Nucleus accumbens (tissue), 56 donors: ENCODE results near the gene NOS1.
"Not testable (repeated sequence)": the region's sequence is repeated elsewhere in the genome, so short reads cannot be mapped to it uniquely, and the experiment has no call there.

Source experiments
- DNase-seq, 56 donors: peaks; one replicate each; lab custom pipeline; 2025; lab: John Stamatoyannopoulos, UW

Gene NOS1

DNA sequence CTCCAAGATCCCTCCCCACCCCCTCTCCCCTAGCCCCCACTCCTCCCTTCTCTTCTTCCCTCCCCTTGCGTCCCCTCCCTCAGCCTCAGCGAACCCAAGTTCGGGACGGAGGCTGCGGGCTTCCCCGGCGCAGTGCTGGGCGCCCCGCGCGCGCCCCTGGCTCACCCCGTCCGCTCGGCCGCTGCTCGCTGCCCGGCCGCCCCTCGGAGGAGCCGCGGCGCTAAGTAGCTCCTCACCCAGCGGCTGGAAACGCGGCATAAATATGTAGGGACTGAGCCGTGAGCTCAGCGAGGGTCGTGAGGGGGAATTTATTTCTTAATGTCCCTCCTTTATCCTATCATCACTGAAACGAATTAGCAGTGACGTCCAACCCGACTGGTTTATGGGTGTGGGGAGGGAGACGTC, at the start of gene NOS1:
Gene NOS1 (minus strand): TSS at position 280 of the 405 bp plus-strand sequence. CDS start 30,557 bp downstream, outside the sequence.
- DNase-seq: peak in 1 of 56 donors; percentile 11

DNA sequence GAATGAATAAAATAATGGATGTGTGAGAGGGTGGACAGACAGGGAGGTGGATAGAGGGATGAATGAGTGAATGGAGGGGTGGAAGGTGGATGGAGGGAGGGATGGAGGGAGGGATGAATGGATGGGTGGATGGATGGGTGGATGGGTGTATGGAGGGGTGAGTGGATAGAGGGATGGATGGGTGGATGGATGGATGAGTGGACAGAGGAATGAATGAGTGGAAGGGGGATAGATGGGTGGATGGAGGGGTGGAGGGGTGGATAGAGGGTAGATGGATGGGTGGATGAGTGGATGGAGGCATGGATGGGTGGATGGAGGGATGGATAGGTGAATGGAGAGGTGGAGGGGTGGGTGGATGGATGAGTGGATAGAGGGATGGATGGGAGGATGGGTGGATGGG, 47.9 kb upstream of the NOS1 start:
- no peak for DNase-seq

DNA sequence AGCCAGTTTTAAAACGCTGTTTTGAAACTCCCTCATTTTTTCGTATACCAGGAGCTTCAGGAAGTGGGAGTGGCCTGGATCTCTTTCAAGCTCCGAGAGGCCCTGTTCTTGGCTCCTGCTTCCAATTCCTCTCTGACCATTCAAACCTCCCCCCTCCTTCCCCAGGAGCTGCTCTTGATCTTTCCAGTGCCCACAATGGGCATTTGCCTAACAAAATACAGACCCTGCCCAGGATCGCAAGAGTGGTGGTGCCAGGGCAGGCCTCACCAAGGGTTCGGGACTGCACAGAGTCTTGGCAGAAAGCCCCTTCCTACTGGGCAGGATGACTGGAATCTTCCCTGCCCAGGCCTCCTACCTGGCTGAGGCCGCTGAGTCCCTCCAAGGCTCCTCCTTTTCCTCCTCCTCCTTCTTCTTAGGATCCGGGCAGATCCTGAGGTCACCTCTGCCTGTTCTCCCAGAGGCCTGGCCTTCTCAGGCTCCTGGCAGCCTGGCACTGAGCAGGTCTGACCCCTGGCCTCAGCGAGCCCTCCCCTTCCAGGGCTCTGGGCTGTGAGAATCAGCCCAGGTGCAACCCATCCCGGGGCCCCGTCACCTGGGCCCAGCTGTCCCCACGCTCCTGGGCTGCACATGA, 46.9 kb upstream of the NOS1 start:
- peak in 25 of 56 donors; percentile 2 to 43 (median 19) for DNase-seq

DNA sequence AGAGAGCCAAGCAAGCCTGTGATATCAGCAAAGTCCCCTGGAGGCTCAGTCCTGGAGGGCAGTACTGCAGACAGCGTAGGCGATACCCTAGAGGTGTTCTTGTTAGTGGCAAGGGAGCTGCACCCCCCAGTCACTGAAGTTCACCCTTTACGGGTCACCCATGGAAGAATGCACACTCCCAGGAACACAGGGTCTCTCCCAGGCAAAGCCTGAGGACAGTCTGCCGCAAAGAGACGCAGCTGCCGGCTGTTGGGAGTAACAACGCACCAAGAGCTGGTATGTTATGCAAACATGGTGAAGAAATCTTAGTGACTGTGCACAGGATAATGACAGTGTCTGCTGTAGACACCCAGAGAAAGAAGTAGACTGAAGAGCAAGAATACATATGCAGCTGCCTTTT, 43.5 kb upstream of the NOS1 start:
- no peak for DNase-seq

DNA sequence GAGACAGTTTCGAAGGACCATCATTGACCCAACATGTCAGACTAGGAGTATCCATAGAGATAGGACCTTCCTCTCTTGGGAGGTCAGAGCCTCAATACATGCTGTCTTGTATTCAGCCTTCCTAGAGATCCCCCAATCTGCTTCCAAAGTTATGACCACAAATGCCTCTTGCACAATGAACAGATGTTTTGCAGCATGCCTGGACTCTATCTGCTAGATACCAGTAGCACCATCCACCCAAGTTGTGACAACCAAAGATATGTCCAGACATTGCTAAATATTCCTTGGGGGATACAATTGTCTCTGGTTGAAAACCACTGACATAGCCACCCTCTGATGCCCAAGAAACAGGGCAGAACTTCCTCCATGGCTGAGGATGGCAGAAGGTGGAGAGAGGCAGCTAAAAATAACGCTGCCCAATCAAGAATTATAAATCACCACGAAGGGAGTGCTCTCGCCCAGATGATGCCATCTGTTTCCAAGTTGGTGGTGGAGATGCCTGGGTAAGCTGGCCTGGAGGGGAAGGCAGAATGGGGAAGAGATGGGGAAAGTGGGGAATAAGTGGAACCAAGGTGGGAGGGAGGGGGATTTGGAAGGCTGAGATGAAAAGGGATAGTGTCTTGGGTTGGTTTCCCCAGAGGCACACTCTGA, 42.9 kb upstream of the NOS1 start:
- no peak for DNase-seq

DNA sequence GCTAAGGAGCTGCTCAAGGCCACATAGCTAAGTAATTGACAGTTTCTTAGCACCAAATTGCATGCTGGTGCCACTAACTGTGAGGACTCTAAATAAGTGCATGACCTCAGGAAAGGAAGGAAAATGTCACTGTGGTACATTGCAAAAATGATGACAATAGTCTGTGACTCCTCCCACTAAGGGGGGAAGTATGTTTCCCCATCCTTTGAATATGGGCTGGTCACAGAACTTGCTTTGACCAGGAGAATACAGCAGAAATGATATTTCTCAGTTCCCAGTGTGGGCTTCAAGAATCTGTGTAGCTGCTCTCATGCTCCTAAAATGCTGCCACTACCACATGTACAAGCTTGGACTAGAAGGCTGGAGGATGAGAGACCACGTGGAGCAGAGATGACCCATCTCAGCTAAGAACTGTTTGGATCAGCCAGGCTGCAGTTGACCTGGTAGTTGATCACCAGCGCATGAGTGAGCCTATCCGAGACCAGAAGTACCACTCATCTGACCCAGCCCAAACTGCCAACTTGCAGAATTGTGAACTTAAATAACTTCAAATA, 42.2 kb upstream of the NOS1 start:
- DNase-seq: no peak

DNA sequence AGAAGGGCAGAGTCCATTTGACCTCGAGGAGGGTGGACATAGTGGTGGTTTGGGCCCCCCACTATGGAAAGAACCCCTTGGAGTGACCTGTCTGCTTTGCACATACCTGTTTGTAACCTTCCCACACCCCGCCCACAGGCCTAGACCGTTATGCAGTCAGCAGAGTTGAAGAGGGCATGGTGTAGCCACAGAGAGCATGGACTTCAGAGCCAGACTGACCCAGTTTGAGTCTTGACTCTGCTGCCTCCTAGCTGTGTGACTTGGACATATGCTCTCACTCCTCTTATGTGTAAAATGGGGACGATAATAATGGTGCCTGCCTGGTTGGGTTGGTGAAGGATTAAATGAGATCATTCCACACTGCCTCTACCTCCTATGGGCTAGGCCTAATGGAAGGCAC, 40.9 kb upstream of the NOS1 start:
- DNase-seq: no peak

DNA sequence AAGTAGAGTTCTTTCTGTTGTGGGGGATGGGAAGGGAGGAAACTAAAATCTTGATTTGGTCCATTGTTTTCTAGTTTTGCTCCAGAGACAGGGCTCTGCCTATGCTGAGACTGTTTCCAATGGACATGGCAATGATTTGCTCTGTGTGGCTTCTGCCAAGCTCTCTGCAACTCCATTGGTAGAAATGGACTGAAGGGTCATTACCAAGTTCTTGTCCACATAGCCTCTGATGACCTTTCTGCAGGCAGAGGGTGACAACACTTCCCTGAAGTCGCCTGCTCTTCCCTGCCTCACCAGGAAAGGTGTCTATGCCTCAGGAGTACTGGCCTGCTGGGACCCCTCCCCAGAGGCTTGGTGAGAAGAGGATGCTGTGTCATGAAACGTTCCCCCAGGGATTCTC, 39.5 kb upstream of the NOS1 start:
- DNase-seq: no peak

DNA sequence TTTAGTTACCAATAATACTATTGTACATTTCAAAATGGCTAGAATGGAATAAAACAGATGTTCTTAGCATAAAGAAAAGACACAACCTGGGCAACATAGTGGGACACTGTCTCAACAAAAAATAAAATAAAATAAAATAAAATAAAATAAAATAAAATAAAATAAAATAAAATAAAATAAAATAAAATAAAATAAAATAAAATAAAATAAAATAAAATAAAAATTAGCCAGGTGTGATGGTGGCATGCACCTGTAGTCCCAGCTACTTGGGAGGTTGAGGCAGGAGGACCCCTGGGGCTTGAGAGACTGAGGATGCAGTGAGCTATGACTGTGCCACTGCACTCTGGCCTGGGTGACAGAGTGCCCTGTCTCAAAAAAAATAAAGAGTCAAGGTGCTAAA, 37.1 kb upstream of the NOS1 start:
- not testable (repeated sequence) for DNase-seq

DNA sequence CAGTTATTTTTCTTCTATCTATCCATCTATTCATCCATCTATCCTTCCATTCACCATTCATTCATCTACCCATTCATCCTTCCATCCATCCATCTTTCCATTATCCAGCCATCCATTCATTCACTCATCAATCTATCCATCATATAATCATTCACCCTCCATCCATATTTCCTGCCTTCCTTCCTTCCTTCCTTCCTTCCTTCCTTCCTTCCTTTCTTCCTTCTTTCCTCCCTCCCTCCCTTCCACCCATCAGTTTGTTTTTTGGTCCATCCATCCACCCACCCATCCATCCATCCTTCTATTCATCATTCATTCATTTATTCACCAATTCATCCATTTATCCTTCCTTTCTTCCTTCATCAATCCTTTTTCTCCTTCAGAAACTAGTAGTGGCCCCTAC, 34.3 kb upstream of the NOS1 start:
- DNase-seq: no peak

DNA sequence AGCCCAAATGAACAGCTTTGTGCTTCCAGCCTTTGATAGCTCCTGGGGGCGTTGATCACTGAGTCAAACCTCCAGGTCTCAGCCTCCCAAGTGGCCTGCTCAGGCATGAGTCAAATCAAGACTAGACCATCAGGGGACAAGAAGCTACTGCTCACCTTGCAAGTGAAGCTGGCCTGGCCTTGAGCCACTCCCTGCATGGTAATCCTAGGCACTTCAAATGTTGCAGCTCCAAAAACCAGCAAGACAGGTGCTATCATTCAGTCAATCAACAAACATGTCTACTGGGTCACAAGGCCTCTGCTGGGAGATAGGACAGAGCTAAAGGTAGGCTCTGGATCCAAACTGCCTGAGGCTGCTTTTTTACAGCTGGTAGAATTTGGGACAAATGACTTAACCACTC, 33.1 kb upstream of the NOS1 start:
- DNase-seq: peak in 2 of 56 donors; percentile 2 to 10

DNA sequence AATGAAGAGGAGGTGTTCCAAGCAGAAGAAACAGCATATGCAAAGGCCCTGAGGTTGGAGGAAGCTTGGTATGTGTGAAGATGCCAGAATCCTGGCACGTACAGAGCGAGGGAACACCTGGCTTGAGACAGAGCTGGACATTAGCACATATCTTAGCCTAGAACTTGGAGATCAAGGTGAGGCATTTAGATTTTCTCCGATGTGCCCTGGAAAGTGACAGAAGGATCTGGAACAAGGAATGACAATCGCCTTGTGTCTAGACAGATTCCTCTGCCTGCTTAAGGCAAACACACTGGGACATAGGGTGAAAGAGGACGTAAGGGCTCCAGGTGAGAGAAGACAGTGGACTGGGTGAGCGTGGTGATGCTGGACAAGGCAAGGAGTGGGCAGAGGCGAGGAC, 32.2 kb upstream of the NOS1 start:
- peak in 1 of 56 donors; percentile 1 for DNase-seq

DNA sequence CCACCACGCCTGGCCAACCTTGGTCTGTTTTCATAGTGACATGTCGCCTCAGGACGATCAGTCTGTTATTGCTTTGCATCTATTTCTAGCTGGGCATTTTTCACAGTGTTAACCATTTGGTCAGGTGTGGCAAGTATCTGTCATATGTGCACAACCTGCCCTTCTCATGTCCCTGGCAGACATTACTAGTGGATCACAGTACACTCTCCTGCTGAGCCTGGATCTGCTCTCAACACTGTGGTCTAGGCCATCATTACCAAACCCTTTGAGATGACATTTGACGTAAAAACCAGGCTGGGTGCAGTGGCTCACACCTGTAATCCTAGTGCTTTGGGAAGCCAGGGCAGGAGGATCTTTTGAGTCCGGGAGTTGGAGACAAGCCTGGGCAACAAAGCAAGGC, 29.4 kb upstream of the NOS1 start:
- DNase-seq: no peak

DNA sequence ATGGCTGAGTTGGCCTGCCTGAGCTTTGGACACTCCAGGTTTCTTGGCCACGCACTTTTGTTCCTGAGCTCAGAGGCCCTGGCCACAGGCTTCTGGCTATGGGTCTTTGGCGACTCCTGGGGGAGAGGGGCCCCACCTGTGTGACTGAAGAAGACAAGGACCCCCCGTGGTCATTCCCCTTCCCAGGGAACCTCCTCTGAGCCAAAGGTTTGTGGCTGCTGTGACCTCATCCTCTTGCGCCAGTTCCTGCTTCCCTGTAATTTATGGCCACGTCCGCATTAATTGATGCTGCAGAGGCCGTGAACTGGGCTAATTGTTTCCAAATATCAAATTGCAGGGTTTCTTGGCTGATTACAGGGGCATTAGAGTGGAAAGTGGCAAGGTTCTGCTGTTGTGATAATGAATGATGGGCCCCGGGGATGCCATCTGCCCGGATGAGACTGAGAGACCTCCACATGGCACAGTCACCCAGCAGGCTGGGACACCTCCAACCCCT, 27.6 kb upstream of the NOS1 start:
- no peak for DNase-seq

DNA sequence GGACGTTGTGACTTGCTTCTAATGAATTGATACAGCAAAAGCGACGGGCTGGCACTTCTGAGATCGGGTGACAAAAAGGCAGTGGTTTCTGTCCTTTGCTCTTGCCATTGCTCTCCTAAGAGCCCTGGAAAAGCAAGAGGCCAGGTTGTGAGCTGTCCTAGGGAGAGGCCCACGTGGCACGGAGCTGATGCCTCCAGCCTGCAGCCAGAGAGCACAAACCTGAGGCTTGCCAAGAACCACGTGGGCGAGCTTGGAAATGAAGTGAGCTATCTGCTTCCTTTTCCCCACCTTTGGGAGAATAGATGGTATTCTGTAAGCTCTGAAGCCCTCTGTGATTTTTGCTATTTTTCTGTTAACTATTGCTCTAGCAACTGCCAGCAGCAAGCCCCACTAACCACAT, 26.4 kb upstream of the NOS1 start:
- peak in 2 of 56 donors; percentile 5 to 7 for DNase-seq

DNA sequence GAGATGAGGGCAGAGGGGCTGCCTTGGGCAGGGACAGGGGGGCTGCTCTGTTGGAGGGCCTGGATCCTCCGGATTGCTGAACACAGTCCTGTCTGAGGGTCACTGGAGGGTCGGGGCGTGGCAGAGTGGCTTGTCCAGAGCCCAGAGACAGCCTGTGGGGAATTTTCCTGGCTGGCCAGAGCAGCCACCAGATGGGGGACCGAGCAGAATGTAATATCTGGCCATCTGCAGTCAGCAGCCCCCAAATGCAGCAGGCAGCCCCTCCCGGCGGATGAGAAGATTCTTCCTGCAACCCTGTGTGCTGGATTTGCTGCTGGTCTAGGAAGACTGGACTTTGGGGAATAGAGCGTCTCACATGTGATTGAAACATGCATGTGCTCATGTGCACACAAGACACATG, 23.3 kb upstream of the NOS1 start:
- DNase-seq: no peak

DNA sequence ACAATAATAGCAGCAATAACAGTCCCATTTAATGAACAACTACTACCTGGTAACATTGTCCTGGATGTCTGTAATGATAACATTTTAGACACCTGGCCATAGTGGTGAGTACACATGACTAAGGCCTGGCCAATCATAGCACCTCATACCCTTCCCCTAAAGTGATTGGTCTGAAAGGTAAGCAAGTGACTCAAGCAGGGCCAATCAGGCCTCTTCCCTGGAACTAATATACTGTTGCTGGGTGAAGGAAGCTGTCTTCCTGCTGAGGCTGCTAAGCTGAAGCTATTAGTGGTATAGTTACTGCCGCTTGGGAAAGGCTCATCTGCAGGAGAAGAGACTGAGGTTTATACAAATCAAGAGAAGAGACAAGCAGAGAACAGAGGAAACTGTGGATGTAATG, 18.7 kb upstream of the NOS1 start:
- no peak for DNase-seq

DNA sequence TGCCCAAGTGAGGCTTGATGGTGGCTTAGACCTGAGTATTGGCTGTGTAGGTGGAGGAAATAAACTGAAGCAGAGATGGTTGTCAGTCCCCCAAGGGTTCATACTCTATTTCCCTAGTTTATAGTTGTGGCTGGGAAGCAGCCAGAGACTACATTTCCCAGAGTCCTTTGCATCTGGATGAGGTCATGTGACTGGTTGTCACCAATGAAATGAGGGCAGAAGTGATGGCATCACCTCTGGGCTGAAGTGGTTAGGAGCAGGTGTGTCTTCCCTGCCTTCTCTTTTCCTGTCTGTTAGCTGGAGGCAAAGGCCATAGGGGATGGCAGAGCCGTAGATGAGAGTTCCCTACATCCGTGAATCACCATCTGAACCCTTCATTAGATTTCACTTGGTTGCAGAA, 16.3 kb upstream of the NOS1 start:
- DNase-seq: no peak

DNA sequence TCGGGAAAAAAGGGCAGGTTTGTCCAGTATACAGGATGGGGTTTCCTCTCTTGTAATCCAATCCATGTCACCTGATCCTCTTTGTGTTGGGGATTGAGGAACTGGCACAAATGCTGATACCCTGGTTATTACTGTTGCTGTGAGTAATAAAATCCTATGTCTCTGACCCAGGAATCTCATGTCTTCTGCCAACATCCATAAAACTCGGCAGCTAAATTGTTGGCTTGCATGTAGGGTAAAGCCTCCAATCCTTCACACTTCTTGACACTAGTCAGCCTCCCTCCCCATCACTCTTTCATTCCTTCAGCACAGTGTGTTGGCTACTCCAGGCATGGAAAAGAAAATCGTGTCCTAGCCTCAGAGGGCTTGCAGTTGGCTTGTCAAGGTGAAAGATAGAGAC, 9.2 kb upstream of the NOS1 start:
- no peak for DNase-seq

DNA sequence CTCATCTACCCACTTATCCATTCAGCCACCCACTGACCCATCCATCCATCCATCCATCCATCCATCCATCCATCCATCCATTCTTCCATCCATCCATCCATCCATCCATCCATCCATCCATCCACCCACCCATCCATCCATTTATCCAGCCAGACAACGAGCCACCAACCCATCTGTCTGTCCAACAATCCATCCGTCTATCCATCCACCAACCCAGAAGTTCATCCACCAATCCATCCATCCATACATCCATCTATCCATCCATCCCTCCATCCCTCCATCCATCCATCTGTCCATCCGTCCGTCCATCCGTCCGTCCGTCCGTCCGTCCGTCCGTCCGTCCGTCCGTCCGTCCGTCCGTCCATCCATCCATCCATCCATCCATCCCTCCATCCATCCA, 8.6 kb upstream of the NOS1 start:
- not testable (repeated sequence) for DNase-seq

DNA sequence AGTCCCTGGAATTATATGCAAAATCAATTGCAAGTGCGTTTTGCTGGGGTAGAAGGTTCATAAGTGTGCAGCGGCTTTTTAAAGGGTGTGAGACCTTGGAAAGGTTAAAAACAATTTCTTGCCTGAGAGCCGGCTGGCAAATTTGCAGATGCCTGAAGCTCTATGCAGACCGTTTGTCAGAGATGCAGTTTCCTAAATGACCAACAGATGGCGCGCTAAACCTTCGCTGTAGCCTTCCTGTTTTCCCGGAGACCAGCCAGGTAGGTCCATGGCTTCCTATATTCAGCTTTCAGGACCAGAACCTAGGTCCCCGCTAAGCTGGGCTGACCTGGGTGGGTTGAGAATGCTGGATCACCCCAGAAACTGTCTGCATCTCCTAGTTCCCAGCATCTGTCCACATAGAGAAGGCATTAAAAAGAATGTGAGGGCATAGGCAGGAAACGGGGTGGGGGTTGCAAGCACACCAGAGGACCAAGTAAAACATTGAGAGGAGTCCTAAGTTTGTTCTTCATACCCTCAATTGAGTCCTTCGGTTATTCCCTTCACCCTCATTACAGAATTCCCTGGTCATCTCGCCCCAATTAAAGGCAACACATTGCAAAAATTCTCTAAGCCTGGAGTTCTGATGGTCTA, 5.7 kb upstream of the NOS1 start:
- peak in 51 of 56 donors; percentile 3 to 94 (median 58) for DNase-seq
